ENCODE results near the gene OR2G2. TPM values are rescaled to one million over a fixed set of nuclear protein-coding genes. Genes with fewer than 3 reads are reported as not detected.

The OR2G2 gene
- total and polyA plus RNA-seq, 2 donors (not counting 1 experiment from before 2014, with no cell fraction given): not detected

DNA sequence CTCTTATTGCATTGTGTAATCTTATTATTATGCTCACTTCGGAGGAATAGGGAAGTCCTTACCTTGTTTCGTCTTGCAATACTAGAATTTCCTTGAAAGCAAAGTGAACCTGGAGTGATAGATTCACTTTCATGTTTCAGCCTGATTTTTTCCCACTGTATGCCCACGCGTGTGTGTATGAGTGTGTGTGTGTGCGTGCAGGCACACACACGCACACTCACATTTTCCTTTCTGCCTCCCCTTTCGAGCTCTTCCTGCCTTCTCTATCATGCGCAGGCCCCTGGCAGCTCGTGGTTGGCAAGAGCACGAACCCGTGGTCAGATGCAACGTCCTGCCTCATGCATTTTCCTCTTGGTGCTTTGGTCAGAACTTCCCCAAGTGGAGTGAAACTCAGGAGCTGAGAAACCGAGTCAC is 39.4 kb upstream of the OR2G2 start, which contains the start of gene GCSAML:
GCSAML (plus strand) TSS at position 366 of the 414 bp plus-strand sequence. CDS start 58 bp downstream, outside the sequence.
- H3K27ac ChIP-seq (ENCODE audit: insufficient read depth, low read length): no peak within 1 kb of the TSS
- no peak within 1 kb of the TSS for H3K9ac ChIP-seq (ENCODE audit: insufficient read depth, low read length)
- no peak within 1 kb of the TSS for H3K4me3 ChIP-seq (replicated peaks in 1 of 4; ENCODE audit: control extremely low read depth in 1 of 4, insufficient read depth in 1 of 4, low read depth in 3 of 4, low read length in 4 of 4)
- no peaks in the 10 kb centered on the region for H3K4me1 ChIP-seq (ENCODE audit: control insufficient read depth, extremely low read depth, insufficient read depth, low read length)
- H2AFZ ChIP-seq (ENCODE audit: low read length): no peak within 1 kb of the TSS
- H3K79me2 ChIP-seq (ENCODE audit: control insufficient read depth, insufficient read depth, low read length): no peaks in the 10 kb centered on the region
- H4K20me1 ChIP-seq (ENCODE audit: control insufficient read depth, extremely low read depth, insufficient read depth, low read length): no peaks in the 10 kb centered on the region
- no peak for DNase-seq (ENCODE audit: low read depth in 2 of 2)
- no peaks in the 10 kb centered on the region for H3K9me3 ChIP-seq (ENCODE audit: control insufficient read depth, insufficient read depth, low read depth, low read length)
- no peak within 1 kb of the TSS for H3K4me2 ChIP-seq (ENCODE audit: extremely low read depth, insufficient read depth, low read length)
- no peaks in the 10 kb centered on the region for H3K27me3 ChIP-seq (ENCODE audit: control insufficient read depth, insufficient read depth, low read length)
- H3K36me3 ChIP-seq (ENCODE audit: control insufficient read depth, insufficient read depth, low read length): no peaks in the 10 kb centered on the region
- TF ChIP-seq CTCF (conservative IDR thresholded peaks at IDR 0.05 in 1 of 2, IDR thresholded peaks at IDR 0.05 in 1 of 2; ENCODE audit: low read depth in 1 of 2, low read length in 2 of 2): no peak
- TF ChIP-seq EZH2 (IDR thresholded peaks at IDR 0.05; ENCODE audit: low read length, missing control alignments): no peak

- peak in 1 of 2 donors; percentile 38 for DNase-seq (ENCODE audit: low read depth in 2 of 2)
- H4K20me1 ChIP-seq (ENCODE audit: control insufficient read depth, extremely low read depth, insufficient read depth, low read length): no peaks in the 10 kb centered on the region
- H3K27ac ChIP-seq (ENCODE audit: insufficient read depth, low read length): no peak overlapping the region
- no peak overlapping the region for H3K9ac ChIP-seq (ENCODE audit: insufficient read depth, low read length)
- H3K9me3 ChIP-seq (ENCODE audit: control insufficient read depth, insufficient read depth, low read depth, low read length): no peaks in the 10 kb centered on the region
- TF ChIP-seq EZH2 (IDR thresholded peaks at IDR 0.05; ENCODE audit: low read length, missing control alignments): no peak
- TF ChIP-seq CTCF (conservative IDR thresholded peaks at IDR 0.05 in 1 of 2, IDR thresholded peaks at IDR 0.05 in 1 of 2; ENCODE audit: low read depth in 1 of 2, low read length in 2 of 2): no peak
- H3K36me3 ChIP-seq (ENCODE audit: control insufficient read depth, insufficient read depth, low read length): no peaks in the 10 kb centered on the region
- no peak overlapping the region for H3K4me2 ChIP-seq (ENCODE audit: extremely low read depth, insufficient read depth, low read length)
- H2AFZ ChIP-seq (ENCODE audit: low read length): no peak overlapping the region
- H3K27me3 ChIP-seq (ENCODE audit: control insufficient read depth, insufficient read depth, low read length): no peaks in the 10 kb centered on the region
- H3K4me3 ChIP-seq (replicated peaks in 1 of 4; ENCODE audit: control extremely low read depth in 1 of 4, insufficient read depth in 1 of 4, low read depth in 3 of 4, low read length in 4 of 4): no peak overlapping the region
- H3K4me1 ChIP-seq (ENCODE audit: control insufficient read depth, extremely low read depth, insufficient read depth, low read length): no peaks in the 10 kb centered on the region
- no peaks in the 10 kb centered on the region for H3K79me2 ChIP-seq (ENCODE audit: control insufficient read depth, insufficient read depth, low read length)
These were observed 36.4 kb upstream of the OR2G2 start for GRCh38 chr1:247551721-247552120.

- H4K20me1 ChIP-seq (ENCODE audit: control insufficient read depth, extremely low read depth, insufficient read depth, low read length): no peaks in the 10 kb centered on the region
- no peaks in the 10 kb centered on the region for H3K79me2 ChIP-seq (ENCODE audit: control insufficient read depth, insufficient read depth, low read length)
- no peak for TF ChIP-seq CTCF (conservative IDR thresholded peaks at IDR 0.05 in 1 of 2, IDR thresholded peaks at IDR 0.05 in 1 of 2; ENCODE audit: low read depth in 1 of 2, low read length in 2 of 2)
- H3K4me1 ChIP-seq (ENCODE audit: control insufficient read depth, extremely low read depth, insufficient read depth, low read length): no peaks in the 10 kb centered on the region
- no peak for DNase-seq (ENCODE audit: low read depth in 2 of 2)
- no peak overlapping the region for H3K9ac ChIP-seq (ENCODE audit: insufficient read depth, low read length)
- no peaks in the 10 kb centered on the region for H3K27me3 ChIP-seq (ENCODE audit: control insufficient read depth, insufficient read depth, low read length)
- no peak overlapping the region for H2AFZ ChIP-seq (ENCODE audit: low read length)
- H3K9me3 ChIP-seq (ENCODE audit: control insufficient read depth, insufficient read depth, low read depth, low read length): no peaks in the 10 kb centered on the region
- no peak overlapping the region for H3K4me3 ChIP-seq (replicated peaks in 1 of 4; ENCODE audit: control extremely low read depth in 1 of 4, insufficient read depth in 1 of 4, low read depth in 3 of 4, low read length in 4 of 4)
- no peaks in the 10 kb centered on the region for H3K36me3 ChIP-seq (ENCODE audit: control insufficient read depth, insufficient read depth, low read length)
- no peak overlapping the region for H3K4me2 ChIP-seq (ENCODE audit: extremely low read depth, insufficient read depth, low read length)
- no peak overlapping the region for H3K27ac ChIP-seq (ENCODE audit: insufficient read depth, low read length)
These were observed 35.9 kb upstream of the OR2G2 start for GRCh38 chr1:247552231-247552630.
